ENCODE results near the gene PTPN2. TPM values are rescaled to one million over a fixed set of nuclear protein-coding genes. Genes with fewer than 3 reads are reported as not detected.

The PTPN2 gene
- total and polyA plus RNA-seq, 4 donors: 26.6 to 52.9 (median 37.4) TPM

DNA sequence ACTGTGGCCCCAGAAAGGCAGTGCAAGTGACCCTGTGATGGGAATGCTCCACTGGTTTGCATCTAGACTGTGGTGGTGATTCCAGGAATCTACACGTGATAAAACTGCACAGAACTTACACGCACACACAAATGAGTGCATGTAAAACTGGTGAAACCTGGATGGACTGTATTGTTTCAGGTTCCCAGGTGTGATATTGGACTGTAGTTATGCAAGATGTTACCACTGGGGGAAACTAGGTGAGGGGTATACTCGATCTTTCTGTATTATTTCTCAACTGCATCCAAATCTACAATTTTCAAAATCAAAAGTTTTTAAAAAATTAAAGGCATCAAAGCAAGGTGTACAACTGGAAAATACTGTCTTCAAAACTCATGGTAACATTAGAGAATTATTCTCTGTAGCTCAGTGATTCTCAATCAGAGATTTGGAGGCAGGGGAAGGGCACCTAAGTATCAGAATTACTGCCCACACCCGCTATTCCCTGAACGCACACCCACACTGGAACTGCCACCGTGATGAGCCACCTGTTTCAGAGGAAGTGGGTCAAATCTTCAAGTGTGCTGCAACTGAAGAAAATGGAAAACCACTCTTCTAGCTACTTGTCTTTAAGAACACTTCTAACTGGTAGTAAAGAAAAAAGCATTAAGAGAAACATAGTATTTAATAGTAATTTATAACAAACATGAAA lies 26.7 kb downstream of the PTPN2 start:
- Histone ChIP-seq H3K4me3 (ENCODE audit: low read length in 2 of 2) (no peak overlapping the region), H3K27ac (ENCODE audit: low read depth in 1 of 2, low read length in 2 of 2) (no peak overlapping the region), H3K4me1 (ENCODE audit: control insufficient read depth in 1 of 2, insufficient read depth in 2 of 2, low read length in 2 of 2) (no peaks in the 10 kb centered on the region), H3K36me3 (ENCODE audit: control insufficient read depth in 1 of 2, insufficient read depth in 2 of 2, low read length in 1 of 2) (no peaks in the 10 kb centered on the region), H3K27me3 (ENCODE audit: control insufficient read depth in 1 of 2, insufficient read depth in 2 of 2, low read length in 1 of 2) (no peaks in the 10 kb centered on the region), H3K9me3 (ENCODE audit: control insufficient read depth, low read length) (no peaks in the 10 kb centered on the region)
- ATAC-seq (ENCODE audit: low FRiP score) (no peak), DNase-seq (no peak)
- 78 to 88% methylated on average over 6 of the region's 6 CpGs for WGBS, 2 donors
- intact Hi-C loops (cut with DNase I): loop anchor here in 1 of 2 donors (2.0 kb wide), 1 partner anchor 73 kb away; no protein-coding TSS in a partner anchor

DNA sequence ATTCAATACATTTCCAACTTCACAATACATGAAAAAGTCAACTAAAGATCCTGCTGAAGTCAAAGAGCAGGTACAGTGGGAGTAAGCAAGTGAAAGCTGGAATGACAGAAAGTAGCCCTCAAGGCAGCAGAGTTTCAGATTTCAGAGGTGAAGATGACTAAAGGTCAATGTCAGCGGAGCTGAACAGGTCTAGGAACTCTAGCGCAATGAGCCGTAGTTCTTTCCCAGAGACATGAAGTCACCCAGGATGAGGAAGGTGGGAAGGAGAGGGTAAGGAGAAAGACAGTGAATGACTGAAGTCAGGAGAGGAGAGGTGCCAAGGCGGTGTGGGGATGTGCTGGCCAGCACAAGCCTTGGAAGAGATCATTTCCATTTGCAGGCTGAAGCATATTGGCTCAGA lies 28.1 kb downstream of the PTPN2 start:
- DNase-seq: no peak
- Histone ChIP-seq H3K27me3 (ENCODE audit: control insufficient read depth in 1 of 2, insufficient read depth in 2 of 2, low read length in 1 of 2) (no peaks in the 10 kb centered on the region), H3K36me3 (ENCODE audit: control insufficient read depth in 1 of 2, insufficient read depth in 2 of 2, low read length in 1 of 2) (no peaks in the 10 kb centered on the region), H3K4me3 (ENCODE audit: low read length in 2 of 2) (no peak overlapping the region), H3K9me3 (ENCODE audit: control insufficient read depth, low read length) (no peaks in the 10 kb centered on the region), H3K4me1 (ENCODE audit: control insufficient read depth in 1 of 2, insufficient read depth in 2 of 2, low read length in 2 of 2) (no peaks in the 10 kb centered on the region), H3K27ac (ENCODE audit: low read depth in 1 of 2, low read length in 2 of 2) (no peak overlapping the region)
- ATAC-seq (ENCODE audit: low FRiP score): no peak
- intact Hi-C loops (cut with DNase I): loop anchor here in 1 of 2 donors (2.0 kb wide), 1 partner anchor 75 kb away; no protein-coding TSS in a partner anchor
- WGBS, 2 donors: 96 to 98% methylated on average over 4 of the region's 4 CpGs

DNA sequence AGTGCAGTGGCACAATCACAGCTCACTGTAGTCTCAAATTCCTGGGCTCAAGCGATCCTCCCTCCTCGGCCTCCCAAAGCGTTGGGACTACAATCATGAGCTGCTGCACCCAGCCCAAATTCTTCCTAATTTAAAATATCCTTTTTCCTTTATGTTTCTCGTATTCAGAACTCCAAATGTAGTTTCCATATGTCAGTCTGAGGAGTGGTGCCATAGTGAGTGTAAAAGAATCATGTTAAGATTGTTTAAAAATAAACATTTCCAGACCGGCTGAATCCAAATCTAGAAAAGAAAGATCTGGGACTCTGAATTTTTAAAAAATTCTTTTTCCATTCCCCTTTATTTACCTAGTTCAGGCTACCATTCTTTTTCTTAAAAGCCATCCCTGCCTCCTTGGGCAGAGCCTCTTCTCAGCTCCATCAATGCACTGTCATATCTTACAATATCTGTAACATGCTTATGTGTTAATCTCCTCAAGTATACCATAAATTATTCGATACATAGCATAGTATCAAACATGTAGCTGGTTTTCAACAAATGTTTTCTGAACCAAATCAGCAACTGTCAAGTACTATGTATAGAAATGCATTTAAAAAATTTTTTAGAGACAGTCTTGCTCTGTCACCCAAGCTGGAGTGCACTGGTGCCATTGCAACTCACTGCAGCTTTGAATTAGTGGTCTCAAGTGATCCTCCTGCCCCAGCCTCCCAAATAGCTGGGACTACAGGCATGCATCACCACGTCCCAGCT lies 31.3 kb downstream of the PTPN2 start:
- H3K36me3 ChIP-seq (ENCODE audit: control insufficient read depth in 1 of 2, insufficient read depth in 2 of 2, low read length in 1 of 2): no peaks in the 10 kb centered on the region
- H3K27me3 ChIP-seq (ENCODE audit: control insufficient read depth in 1 of 2, insufficient read depth in 2 of 2, low read length in 1 of 2): no peaks in the 10 kb centered on the region
- 93 to 97% methylated on average over 7 of the region's 7 CpGs for WGBS, 2 donors
- no peaks in the 10 kb centered on the region for H3K9me3 ChIP-seq (ENCODE audit: control insufficient read depth, low read length)
- intact Hi-C loops (cut with DNase I): no loop called here
- H3K4me1 ChIP-seq (ENCODE audit: control insufficient read depth in 1 of 2, insufficient read depth in 2 of 2, low read length in 2 of 2): no peaks in the 10 kb centered on the region
- H3K27ac ChIP-seq (ENCODE audit: low read depth in 1 of 2, low read length in 2 of 2): no peak overlapping the region
- H3K4me3 ChIP-seq (ENCODE audit: low read length in 2 of 2): no peak overlapping the region
- ATAC-seq (ENCODE audit: low FRiP score): no peak
- DNase-seq: no peak

DNA sequence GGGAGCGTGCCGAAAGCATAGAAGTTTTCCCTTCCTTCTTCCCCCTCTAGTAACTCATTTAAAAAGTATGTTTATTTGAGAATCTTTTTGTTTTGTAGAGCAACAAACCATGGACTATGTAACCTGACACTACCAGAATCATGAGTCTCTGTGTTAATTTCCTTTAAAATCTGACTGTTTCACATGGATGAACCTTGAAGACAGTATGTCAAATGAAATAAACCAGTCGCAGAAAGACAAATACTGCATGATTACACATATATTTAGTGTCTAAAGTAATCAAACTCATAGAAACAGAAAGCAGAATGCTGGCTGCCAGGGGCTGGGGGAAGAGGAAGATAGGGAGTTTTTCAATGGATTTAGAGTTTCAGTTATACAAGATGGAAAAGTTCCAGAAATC lies 32.3 kb downstream of the PTPN2 start:
- Histone ChIP-seq H3K27me3 (ENCODE audit: control insufficient read depth in 1 of 2, insufficient read depth in 2 of 2, low read length in 1 of 2) (no peaks in the 10 kb centered on the region), H3K9me3 (ENCODE audit: control insufficient read depth, low read length) (no peaks in the 10 kb centered on the region), H3K4me1 (ENCODE audit: control insufficient read depth in 1 of 2, insufficient read depth in 2 of 2, low read length in 2 of 2) (no peaks in the 10 kb centered on the region), H3K36me3 (ENCODE audit: control insufficient read depth in 1 of 2, insufficient read depth in 2 of 2, low read length in 1 of 2) (no peaks in the 10 kb centered on the region), H3K4me3 (ENCODE audit: low read length in 2 of 2) (no peak overlapping the region), H3K27ac (ENCODE audit: low read depth in 1 of 2, low read length in 2 of 2) (no peak overlapping the region)
- DNase-seq (no peak), ATAC-seq (ENCODE audit: low FRiP score) (no peak)
- WGBS, 2 donors: 80 to 86% methylated on average over 3 of the region's 3 CpGs
- intact Hi-C loops (cut with DNase I): no loop called here

DNA sequence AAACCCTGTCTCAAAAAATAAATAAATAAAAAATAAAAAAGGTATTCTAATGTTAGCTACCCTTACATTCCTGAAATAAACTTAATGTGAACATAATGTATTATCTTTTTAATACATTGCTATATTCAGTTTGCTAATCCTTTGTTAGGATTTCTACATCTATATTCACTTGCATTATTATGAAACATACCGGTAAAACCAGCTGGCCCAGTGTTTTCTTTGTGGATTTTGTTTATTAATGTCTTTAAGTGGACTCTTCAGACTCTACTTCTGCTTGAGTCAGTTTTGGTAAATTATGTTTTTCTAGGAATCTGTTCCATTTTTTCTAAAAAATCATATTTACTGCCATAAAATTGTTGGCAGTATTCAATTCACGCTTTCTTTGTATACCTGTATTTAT lies 34.5 kb downstream of the PTPN2 start:
- no peaks in the 10 kb centered on the region for H3K36me3 ChIP-seq (ENCODE audit: control insufficient read depth in 1 of 2, insufficient read depth in 2 of 2, low read length in 1 of 2)
- no peak for ATAC-seq (ENCODE audit: low FRiP score)
- no peak overlapping the region for H3K27ac ChIP-seq (ENCODE audit: low read depth in 1 of 2, low read length in 2 of 2)
- H3K27me3 ChIP-seq (ENCODE audit: control insufficient read depth in 1 of 2, insufficient read depth in 2 of 2, low read length in 1 of 2): no peaks in the 10 kb centered on the region
- no peaks in the 10 kb centered on the region for H3K9me3 ChIP-seq (ENCODE audit: control insufficient read depth, low read length)
- intact Hi-C loops (cut with DNase I): no loop called here
- WGBS, 2 donors: 94 to 99% methylated on average over 2 of the region's 2 CpGs
- no peaks in the 10 kb centered on the region for H3K4me1 ChIP-seq (ENCODE audit: control insufficient read depth in 1 of 2, insufficient read depth in 2 of 2, low read length in 2 of 2)
- H3K4me3 ChIP-seq (ENCODE audit: low read length in 2 of 2): no peak overlapping the region
- DNase-seq: no peak

- intact Hi-C loops (cut with DNase I): no loop called here
- Histone ChIP-seq H3K9me3 (ENCODE audit: control insufficient read depth, low read length) (no peaks in the 10 kb centered on the region), H3K27me3 (ENCODE audit: control insufficient read depth in 1 of 2, insufficient read depth in 2 of 2, low read length in 1 of 2) (no peaks in the 10 kb centered on the region), H3K4me1 (ENCODE audit: control insufficient read depth in 1 of 2, insufficient read depth in 2 of 2, low read length in 2 of 2) (no peaks in the 10 kb centered on the region), H3K36me3 (ENCODE audit: control insufficient read depth in 1 of 2, insufficient read depth in 2 of 2, low read length in 1 of 2) (no peaks in the 10 kb centered on the region), H3K4me3 (ENCODE audit: low read length in 2 of 2) (no peak overlapping the region), H3K27ac (ENCODE audit: low read depth in 1 of 2, low read length in 2 of 2) (no peak overlapping the region)
- DNase-seq (no peak), ATAC-seq (ENCODE audit: low FRiP score) (no peak)
- 78 to 83% methylated on average over 1 of the region's 1 CpG for WGBS, 2 donors
Observed at GRCh38 chr18:12848405-12848804, 35.6 kb downstream of the PTPN2 start.

- ATAC-seq (ENCODE audit: low FRiP score) (no peak), DNase-seq (no peak)
- H3K9me3 ChIP-seq (ENCODE audit: control insufficient read depth, low read length): no peaks in the 10 kb centered on the region
- no peak overlapping the region for H3K27ac ChIP-seq (ENCODE audit: low read depth in 1 of 2, low read length in 2 of 2)
- no peaks in the 10 kb centered on the region for H3K4me1 ChIP-seq (ENCODE audit: control insufficient read depth in 1 of 2, insufficient read depth in 2 of 2, low read length in 2 of 2)
- H3K27me3 ChIP-seq (ENCODE audit: control insufficient read depth in 1 of 2, insufficient read depth in 2 of 2, low read length in 1 of 2): no peaks in the 10 kb centered on the region
- WGBS, 2 donors: 93 to 95% methylated on average over 2 of the region's 2 CpGs
- H3K36me3 ChIP-seq (ENCODE audit: control insufficient read depth in 1 of 2, insufficient read depth in 2 of 2, low read length in 1 of 2): peaks cover 0 to 2% of the 10 kb centered on the region in 2 donors
- intact Hi-C loops (cut with DNase I): no loop called here
- no peak overlapping the region for H3K4me3 ChIP-seq (ENCODE audit: low read length in 2 of 2)
Observed at GRCh38 chr18:12844391-12844790, 39.6 kb downstream of the PTPN2 start.

DNA sequence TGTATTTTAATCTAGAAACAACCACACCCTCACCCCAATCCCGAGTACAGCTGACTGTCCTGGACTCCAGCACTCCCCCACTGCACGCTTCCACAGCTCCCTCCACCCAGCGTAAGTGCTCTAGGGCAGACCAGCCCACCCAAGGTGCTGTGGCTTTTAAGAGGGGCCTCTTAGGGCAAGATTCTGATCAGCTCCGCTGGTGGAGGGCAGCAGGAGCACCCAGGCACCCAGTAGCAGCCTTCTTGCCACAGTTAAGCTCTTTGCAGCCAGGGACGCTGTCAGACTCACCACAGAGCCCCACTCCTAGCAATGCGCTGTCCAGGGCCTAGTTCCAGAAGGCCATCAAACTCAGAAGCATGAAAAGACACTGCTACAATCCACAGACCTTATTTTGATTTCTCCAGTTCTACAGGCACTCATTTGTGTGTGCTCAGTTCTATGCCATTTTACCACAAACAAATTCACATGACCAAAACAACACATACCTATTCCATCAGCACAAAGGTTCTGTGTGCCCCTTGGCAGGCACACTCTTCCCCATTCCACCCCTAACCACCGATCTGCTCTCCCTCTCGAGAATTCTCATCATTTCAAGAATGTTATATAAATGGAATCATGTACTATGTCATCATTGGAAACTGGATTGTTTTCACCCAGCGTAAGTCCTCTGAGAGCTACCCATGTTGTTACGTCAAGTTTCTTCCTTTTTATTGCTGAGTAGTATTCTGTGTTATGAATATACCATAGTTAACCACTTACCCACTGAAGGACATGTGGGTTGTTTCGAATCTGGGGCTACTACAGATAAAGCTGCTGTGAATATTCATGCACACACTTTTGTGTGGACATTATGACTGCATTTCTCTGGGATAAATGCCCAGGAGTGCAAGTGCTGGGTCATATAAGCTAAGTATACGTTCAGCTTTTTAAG lies 40.4 kb downstream of the PTPN2 start:
- Histone ChIP-seq H3K36me3 (ENCODE audit: control insufficient read depth in 1 of 2, insufficient read depth in 2 of 2, low read length in 1 of 2) (peaks cover 0 to 2% of the 10 kb centered on the region in 2 donors), H3K27me3 (ENCODE audit: control insufficient read depth in 1 of 2, insufficient read depth in 2 of 2, low read length in 1 of 2) (no peaks in the 10 kb centered on the region), H3K27ac (ENCODE audit: low read depth in 1 of 2, low read length in 2 of 2) (no peak overlapping the region), H3K9me3 (ENCODE audit: control insufficient read depth, low read length) (no peaks in the 10 kb centered on the region), H3K4me1 (ENCODE audit: control insufficient read depth in 1 of 2, insufficient read depth in 2 of 2, low read length in 2 of 2) (peaks cover 0 to 2% of the 10 kb centered on the region in 2 donors), H3K4me3 (ENCODE audit: low read length in 2 of 2) (no peak overlapping the region)
- intact Hi-C loops (cut with DNase I): no loop called here
- no peak for DNase-seq
- no peak for ATAC-seq (ENCODE audit: low FRiP score)
- WGBS, 2 donors: 68 to 76% methylated on average over 12 of the region's 12 CpGs

Data from aorta (tissue), 5 donors.